ENCODE measurements around the gene ATP10D.

GRCh38 chr4:47641755-47642154 lies 156.7 kb downstream of the ATP10D start:
- TF ChIP-seq, protein P1, sequence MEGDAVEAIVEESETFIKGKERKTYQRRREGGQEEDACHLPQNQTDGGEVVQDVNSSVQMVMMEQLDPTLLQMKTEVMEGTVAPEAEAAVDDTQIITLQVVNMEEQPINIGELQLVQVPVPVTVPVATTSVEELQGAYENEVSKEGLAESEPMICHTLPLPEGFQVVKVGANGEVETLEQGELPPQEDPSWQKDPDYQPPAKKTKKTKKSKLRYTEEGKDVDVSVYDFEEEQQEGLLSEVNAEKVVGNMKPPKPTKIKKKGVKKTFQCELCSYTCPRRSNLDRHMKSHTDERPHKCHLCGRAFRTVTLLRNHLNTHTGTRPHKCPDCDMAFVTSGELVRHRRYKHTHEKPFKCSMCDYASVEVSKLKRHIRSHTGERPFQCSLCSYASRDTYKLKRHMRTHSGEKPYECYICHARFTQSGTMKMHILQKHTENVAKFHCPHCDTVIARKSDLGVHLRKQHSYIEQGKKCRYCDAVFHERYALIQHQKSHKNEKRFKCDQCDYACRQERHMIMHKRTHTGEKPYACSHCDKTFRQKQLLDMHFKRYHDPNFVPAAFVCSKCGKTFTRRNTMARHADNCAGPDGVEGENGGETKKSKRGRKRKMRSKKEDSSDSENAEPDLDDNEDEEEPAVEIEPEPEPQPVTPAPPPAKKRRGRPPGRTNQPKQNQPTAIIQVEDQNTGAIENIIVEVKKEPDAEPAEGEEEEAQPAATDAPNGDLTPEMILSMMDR (IDR thresholded peaks at IDR 0.05) = no peak
- TF ChIP-seq POLR2AphosphoS5 (IDR thresholded peaks at IDR 0.05) = no peak

All from upper lobe of left lung (tissue), 4 donors.